ENCODE data around the gene KCNS1. TPM values are rescaled to one million over a fixed set of nuclear protein-coding genes. Genes with fewer than 3 reads are reported as not detected.

KCNS1 gene
- total and polyA plus RNA-seq, 2 of the 8 experiments (the other 6 are each of a cell fraction or from before 2014, with no cell fraction given), result 1.4 to 1.8 TPM

GRCh38 chr20:45087814-45088213 is 13.1 kb downstream of the KCNS1 start:
- DNase-seq (ENCODE audit: low read depth in 1 of 2, low spot score in 2 of 2) (no peak), FAIRE-seq (no peak)
- Histone ChIP-seq H2BK20ac (ENCODE audit: low read length) (no peak overlapping the region), H3K79me1 (ENCODE audit: low read depth, low read length) (no peaks in the 10 kb centered on the region), H3K9ac (replicated peaks in 1 of 4; ENCODE audit: extremely low read depth in 1 of 4, low read depth in 3 of 4, low read length in 3 of 4) (no peak overlapping the region), H3K18ac (ENCODE audit: extremely low read depth, low read length) (no peak overlapping the region), H3K9me3 (ENCODE audit: insufficient read depth in 2 of 2, low read depth in 1 of 2, low read length in 1 of 2) (0 out of 4 replicates have a peak, but pooled peaks cover 0 to 2% of the 10 kb centered on the region in 2 experiments), H3K4me3 (ENCODE audit: extremely low read depth in 1 of 4, insufficient read depth in 2 of 4, low read depth in 3 of 4, low read length in 4 of 4) (no peak overlapping the region), H3K23me2 (ENCODE audit: low read depth, low read length) (no peaks in the 10 kb centered on the region), H3K4me1 (replicated peaks in 1 of 4; ENCODE audit: control insufficient read depth in 3 of 4, insufficient read depth in 4 of 4, low read length in 3 of 4) (no peaks in the 10 kb centered on the region; a peak in 1 of 7 replicates), H2BK12ac (ENCODE audit: low read depth, low read length) (no peak overlapping the region), H2BK5ac (ENCODE audit: low read depth, low read length) (no peak overlapping the region), H4K8ac (ENCODE audit: extremely low read depth, insufficient read depth, low read length) (no peak overlapping the region), H4K5ac (ENCODE audit: insufficient read length, low read depth, low read length) (no peak overlapping the region), H3K27ac (ENCODE audit: low read depth, low read length) (no peak overlapping the region), H4K91ac (replicated peaks; ENCODE audit: insufficient read length, low read length) (no peak overlapping the region), H3K36me3 (ENCODE audit: control insufficient read depth in 2 of 4, insufficient read depth in 4 of 4, low read length in 3 of 4) (peaks cover 0 to 4% (median 0%) of the 10 kb centered on the region in 4 experiments; a peak in 1 of 8 replicates), H3K56ac (replicated peaks; ENCODE audit: insufficient read length, low read depth, low read length) (no peak overlapping the region), H2AK5ac (ENCODE audit: low read depth, low read length) (no peak overlapping the region), H3K27me3 (replicated peaks in 1 of 4; ENCODE audit: control insufficient read depth in 3 of 4, extremely low read depth in 1 of 4, insufficient read depth in 3 of 4, low read length in 3 of 4) (no peaks in the 10 kb centered on the region), H2BK120ac (replicated peaks; ENCODE audit: low read depth, low read length) (no peak overlapping the region), H3K14ac (ENCODE audit: insufficient read length) (no peak overlapping the region), H2AFZ (ENCODE audit: low read length) (no peak overlapping the region), H3K23ac (ENCODE audit: insufficient read length) (no peak overlapping the region), H4K20me1 (replicated peaks in 1 of 2; ENCODE audit: control insufficient read depth in 1 of 2, insufficient read depth in 2 of 2, low read length in 2 of 2) (no peaks in the 10 kb centered on the region), H2BK15ac (ENCODE audit: low read length) (no peak overlapping the region), H3K79me2 (ENCODE audit: control insufficient read depth in 1 of 2, insufficient read depth in 2 of 2, low read length in 2 of 2) (no peaks in the 10 kb centered on the region), H3K4me2 (ENCODE audit: insufficient read depth in 1 of 2, low read depth in 2 of 2, low read length in 2 of 2) (no peak overlapping the region), H3K4ac (replicated peaks; ENCODE audit: insufficient read length, low read depth, low read length) (no peak overlapping the region)
- 81% methylated on average over 1 of the region's 1 CpG; no CpG with 5 or more reads in 1 of the 2 experiments for WGBS, 2 experiments (ENCODE audit: extremely low coverage in 1 of 2, insufficient coverage in 1 of 2, insufficient read length in 1 of 2, insufficient replicate concordance in 2 of 2, low coverage in 1 of 2, low lambda C conversion rate in 2 of 2, missing lambda C conversion rate in 1 of 2)
- ChIA-PET POLR2A (ENCODE audit: partially characterized antibody) (no interaction called here), CTCF (ENCODE audit: partially characterized antibody) (interaction anchor here (0.6 to 4.7 kb wide), 3 partner anchors 8 to 38 kb away, joined by 3 to 22 read pairs (median 21); no protein-coding TSS in a partner anchor)
- no peak for TF ChIP-seq RNF2 (IDR thresholded peaks at IDR 0.05; ENCODE audit: borderline replicate concordance, low read depth, low read length, missing control alignments, poor library complexity, severe bottlenecking)
- no peak for TF ChIP-seq NRF1 (IDR thresholded peaks at IDR 0.05; ENCODE audit: low read depth, low read length)
- no peak for TF ChIP-seq CREB1 (IDR thresholded peaks at IDR 0.05)
- no peak for TF ChIP-seq KDM1A (IDR thresholded peaks at IDR 0.05; ENCODE audit: borderline replicate concordance, low read length)
- TF ChIP-seq NANOG (IDR thresholded peaks at IDR 0.05; ENCODE audit: insufficient read depth, low read depth, low read length, poor library complexity, severe bottlenecking), result no peak
- TF ChIP-seq CBX5 (IDR thresholded peaks at IDR 0.05; ENCODE audit: low read depth, low read length), result no peak
